HG02885 (cell line): ENCODE data around the gene COL6A2.
"Not testable (repeated sequence)": the region's sequence is repeated elsewhere in the genome, so short reads cannot be mapped to it uniquely, and the experiment has no call there.

Source experiments
- ATAC-seq: cut with Tn5 transposase; IDR thresholded peaks from one replicate; pipeline ENCODE4 v1.9.1; 2021; ENCODE audit warnings: mild to moderate bottlenecking; ENCODE audit not compliant: unreplicated experiment, poor library complexity

COL6A2 gene

DNA sequence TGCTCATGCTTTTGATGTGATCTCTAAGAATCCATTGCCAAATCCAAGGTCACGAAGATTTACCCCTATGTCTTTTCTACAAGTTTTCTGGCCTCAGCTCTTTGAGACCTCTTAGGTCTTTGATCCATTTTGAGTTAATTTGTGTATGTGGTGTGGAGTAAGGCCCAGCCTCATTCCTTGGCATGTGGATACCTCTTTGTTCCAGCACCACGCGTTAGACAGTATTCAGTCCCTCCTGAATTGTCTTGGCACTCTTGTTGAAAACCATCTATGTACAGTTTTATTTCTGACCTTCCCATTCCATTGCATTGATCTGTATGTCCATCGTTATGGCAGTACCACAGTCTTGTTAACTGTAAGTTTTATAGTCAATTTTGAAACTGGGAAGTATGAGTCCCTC is 65.5 kb downstream of the COL6A2 start:
- no peak for ATAC-seq

DNA sequence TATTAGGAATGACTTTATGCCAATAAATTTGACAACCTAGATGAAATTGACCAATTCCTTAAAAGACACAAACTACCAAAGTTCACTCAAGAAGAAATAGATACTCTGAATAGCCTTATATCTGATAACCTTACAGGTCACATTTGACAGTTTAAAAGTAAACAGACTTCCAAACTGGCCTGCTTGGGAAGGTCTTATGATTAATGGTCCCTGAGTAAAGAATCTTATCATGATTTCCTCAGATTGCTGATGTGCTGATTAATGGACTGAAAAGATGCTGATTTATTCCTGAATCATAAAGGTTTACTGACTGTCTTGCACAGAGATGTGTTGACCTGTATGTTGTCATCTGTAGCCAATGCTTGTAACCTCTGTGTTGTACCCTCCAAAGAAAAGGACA is 67.2 kb downstream of the COL6A2 start:
- ATAC-seq: no peak

DNA sequence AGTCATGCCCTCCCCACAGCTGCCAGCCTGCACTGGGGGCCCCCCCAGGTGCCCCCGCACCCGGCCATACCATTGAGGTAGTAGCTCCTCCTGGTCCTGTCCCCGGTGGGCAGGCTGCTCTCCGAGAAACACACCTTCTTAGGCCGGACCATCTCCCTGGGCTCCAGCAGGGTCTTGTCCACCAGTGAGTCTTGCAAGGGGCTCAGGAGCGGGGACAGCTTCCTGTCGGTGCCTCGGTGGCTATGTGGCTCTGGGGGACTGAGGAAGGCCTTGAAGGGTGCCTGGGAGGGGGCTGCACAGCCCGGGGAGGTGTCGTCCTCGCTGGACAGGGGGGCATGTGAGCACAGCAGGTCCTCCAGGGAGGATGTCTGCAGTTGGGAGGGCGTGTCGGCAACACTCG is 70.3 kb downstream of the COL6A2 start:
- ATAC-seq: no peak

DNA sequence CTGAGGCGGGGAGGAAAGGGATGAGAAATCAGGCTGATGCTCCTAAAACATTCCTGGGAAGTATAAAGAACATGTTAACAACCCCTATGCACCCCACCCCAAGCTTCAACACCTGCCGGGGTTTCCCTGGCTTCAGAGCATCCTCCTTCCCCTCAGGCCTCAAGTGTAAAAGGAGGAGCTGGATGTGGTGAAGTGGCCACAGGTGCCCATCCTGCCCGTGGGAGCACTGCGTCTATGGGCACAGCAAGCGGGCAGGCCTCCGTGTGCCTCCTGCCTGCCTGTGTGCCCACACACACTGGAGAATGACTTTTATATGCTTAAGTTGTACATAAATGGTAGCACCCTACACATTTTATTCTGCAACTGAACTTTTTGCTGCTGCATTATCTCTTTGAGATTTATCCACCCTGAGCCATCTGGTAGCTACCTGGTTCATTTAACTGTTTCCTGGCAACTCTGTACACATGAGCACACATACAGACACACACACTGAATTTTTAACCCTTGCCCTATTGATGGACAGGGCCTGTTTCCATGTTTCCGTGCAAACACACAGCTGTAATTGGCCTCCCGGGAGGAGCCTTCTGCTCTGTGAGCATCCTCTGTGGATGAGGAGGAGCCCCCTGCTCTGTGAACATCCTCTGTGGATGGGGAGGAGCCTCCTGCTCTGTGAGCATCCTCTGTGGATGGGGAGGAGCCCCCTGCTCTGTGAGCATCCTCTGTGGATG is 70.9 kb downstream of the COL6A2 start:
- ATAC-seq: no peak

DNA sequence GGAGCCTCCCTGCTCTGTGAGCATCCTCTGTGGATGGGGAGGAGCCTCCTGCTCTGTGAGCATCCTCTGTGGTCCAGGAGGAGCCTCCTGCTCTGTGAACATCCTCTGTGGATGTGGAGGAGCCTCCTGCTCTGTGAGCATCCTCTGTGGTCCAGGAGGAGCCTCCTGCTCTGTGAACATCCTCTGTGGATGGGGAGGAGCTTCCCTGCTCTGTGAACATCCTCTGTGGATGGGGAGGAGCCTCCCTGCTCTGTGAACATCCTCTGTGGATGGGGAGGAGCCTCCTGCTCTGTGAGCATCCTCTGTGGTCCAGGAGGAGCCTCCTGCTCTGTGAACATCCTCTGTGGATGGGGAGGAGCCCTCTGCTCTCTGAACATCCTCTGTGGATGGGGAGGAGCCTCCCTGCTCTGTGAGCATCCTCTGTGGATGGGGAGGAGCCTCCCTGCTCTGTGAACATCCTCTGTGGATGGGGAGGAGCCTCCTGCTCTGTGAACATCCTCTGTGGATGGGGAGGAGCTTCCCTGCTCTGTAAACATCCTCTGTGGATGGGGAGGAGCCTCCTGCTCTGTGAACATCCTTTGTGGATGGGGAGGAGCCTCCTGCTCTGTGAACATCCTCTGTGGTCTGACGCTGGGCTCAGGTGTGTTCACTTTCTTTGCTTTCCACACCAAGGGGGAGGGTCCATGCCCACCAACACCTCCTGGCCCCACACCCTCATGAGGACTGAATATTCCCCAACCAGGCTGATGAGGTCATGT is 72.7 kb downstream of the COL6A2 start:
- not testable (repeated sequence) for ATAC-seq

DNA sequence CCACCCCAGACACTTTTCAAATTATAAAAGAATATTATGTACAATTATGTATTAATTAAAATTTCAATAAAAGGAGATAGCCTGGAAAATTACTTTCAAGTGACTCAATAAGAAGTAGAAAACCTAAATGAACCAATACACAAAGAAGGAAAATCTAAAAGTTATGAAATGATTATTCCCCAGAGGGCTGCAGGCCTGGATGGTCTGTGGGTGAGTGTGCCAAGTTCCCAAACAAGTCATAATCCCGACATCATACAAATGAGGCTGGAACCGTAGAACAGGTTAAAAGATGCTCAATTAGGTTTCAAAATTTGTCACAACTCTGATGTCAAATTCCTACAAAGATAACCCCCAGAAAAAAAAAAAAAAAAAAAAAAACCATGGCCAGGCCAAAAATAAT is 73.7 kb downstream of the COL6A2 start:
- ATAC-seq: no peak

DNA sequence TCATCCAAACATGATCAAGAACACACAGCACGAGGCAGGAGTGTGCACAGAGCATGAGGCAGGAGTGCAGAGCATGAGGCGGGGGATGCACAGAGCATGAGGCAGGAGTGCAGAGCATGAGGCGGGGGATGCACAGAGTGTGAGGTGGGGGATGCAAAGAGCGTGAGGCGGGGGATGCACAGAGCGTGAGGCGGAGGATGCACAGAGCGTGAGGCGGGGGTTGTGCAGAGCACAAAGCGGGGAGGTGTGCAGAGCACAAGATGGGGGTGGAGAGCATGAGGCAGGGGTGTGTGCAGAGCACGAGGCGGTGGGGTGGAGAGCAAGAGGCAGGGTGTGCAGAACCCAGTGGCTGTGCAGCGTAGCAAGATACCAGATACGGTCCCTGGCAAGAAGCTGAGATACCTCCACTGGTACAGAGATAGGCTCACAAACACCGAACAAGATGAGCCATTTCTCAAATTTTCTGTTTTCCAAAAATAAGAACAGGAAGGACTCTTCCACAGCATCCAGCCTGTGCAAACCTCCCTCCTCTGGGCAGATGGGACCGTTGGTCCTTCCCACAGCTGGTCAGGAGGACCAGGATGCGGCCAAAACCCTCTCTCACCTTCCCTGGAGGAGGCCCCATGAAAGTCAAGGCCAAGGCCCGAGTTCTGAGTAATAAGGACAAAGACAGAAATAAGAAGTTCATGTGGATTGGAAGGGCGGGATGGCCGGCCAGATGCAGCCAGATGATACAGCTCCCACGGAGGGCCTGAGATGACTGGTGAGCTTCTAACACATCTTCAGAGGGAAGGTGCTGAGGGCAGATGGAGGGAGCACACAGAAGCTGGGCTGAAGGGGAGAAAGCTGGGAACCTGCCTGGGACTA is 74.3 kb downstream of the COL6A2 start:
- no peak for ATAC-seq

DNA sequence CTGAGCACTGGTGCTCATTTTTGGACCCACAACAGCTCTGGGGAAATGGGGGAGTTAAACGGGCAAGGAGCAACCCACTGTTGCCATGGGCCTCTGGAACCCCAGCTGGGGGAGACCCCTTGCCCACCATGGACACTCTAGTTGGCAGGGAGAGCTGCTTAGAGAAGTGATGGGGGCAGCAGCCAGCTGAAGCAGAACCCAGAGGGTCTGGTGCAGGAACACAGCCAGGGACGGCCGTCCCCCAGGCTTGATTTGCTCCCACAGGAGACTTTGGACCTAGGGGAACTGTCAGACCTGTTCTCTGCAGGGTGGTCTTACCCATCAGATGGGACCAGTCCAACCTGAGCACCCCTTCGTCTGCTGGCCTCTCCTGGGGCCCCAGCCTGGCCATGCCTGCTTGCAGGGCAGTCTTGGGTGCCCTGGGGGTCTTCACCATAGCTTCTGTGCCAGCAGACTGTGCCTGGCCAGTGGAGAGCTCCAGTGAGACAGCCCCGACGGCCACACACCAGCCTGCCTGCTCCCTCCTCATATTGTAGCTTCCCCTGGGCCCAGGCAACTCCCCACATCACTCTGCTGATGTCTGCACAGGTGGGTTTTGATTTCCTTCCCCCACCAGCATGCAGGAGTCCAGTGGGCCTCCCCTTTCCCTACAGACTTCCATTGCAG is 75.1 kb downstream of the COL6A2 start:
- no peak for ATAC-seq

DNA sequence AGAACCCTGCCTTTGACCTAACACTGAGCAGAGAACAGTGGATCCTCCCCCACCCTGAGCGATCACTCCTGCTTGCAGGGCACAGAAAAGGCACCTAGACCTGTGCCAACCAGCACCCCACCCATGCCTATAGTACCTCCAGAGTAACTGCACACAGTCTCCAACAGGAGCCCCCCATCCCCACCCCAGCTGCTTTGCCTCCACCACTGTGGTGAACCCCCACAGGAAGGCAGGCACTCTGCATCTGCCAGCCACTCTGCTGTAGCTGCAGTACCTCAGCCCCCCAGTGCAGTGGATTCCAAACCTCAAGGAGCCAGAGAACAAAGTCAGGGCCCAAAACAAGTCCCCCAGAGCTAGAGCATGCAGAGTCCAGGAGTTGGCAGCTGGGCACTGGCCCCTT is 75.7 kb downstream of the COL6A2 start:
- ATAC-seq: no peak

DNA sequence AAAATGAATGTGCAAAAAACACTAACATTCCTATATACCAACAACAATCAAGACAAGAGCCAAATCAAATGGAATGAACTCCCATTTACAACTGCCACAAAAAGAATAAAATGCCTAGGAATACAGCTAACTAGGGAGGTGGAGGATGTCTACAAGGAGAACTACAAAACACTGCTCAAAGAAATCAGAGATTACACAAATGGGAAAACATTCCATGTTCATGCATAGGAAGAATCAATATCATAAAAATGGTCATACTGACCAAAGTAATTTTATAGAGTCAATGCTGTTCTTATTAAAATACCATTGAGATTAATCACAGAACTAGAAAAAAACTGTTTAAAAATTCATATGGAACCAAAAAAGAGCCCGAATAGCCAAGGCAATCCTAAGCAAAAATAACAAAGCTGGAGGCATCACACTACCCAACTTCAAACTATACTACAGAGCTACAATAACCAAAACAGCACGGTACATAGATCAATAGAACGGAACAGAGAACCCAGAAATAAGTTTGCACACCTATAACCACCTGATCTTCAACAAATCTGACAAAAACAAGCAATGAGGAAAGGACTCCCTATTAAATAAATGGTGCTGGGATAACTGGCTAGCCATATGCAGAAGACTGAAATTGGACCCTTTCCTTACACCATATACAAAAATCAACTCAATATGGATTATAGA is 78.7 kb downstream of the COL6A2 start:
- not testable (repeated sequence) for ATAC-seq

DNA sequence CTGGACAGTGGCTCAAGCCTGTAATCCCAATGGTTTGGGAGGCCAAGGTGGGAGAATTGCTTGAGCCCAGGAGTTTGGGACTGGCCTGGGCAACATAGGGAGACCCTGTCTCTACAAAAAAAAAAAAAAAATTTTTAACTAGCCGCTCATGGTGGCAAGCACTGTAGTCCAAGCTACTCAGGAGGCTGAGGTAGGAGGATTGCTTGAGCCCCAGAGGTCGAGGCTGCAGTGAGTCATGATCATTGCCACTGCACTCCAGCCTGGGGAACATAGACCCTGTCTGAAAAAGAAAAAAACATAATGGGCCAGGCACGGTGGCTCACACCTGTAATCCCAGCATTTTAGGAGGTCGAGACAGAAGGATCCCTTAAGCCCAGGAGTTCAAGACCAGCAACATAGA is 81.0 kb downstream of the COL6A2 start:
- ATAC-seq: no peak
